Kidney capillary endothelial cell (primary cell): ENCODE measurements around the gene MOV10L1.
A peak's percentile ranks its signal among the peaks of the same experiment; 100 is the strongest.
"Not testable (repeated sequence)": the region's sequence is repeated elsewhere in the genome, so short reads cannot be mapped to it uniquely, and the experiment has no call there.

Source experiments
- DNase-seq: peaks from one replicate; pipeline ENCODE4 v3.0.0-alpha.2; 2018; ENCODE audit warnings: low spot score

The MOV10L1 gene

DNA sequence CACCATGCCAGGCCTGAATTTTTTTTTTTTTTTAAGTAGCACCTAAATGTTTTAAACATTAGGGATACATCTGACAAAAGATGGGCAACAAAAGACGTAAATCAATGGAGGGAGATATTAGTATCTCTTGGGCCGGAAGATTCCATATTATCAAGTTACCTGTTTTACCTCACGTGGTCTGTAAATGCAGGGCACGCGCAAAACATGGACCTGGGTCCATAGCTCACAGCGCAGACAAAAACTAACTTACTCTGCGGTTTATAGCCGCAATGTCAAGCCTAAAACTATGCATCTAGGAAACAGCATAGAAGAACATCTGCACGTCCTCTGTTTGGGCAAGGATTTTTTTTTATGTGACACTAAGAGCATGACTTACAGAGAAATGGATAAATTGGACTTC is 49.2 kb downstream of the MOV10L1 start:
- DNase-seq: no peak

- no peak for DNase-seq
Observed at GRCh38 chr22:50139843-50140415, 50.1 kb downstream of the MOV10L1 start.

DNA sequence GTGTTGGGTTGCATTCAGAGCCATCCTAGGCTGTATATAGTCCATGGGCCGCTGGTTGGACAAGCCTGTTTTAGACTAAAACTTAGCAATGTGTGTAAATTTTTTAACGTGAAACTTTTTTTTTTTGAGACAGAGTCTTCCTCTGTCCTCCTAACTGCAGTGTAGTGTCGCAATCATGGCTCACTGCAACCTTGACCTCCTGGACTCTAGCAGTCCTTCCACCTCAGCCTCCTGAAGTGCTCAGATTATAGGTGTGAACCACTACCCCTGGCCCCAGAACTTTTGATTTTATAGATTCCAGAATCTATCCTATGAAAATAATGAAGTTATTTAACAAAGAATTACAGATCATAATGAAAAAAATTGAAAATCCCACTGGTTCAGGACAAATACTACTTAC is 50.8 kb downstream of the MOV10L1 start:
- no peak for DNase-seq

GRCh38 chr22:50141462-50141861 is 51.7 kb downstream of the MOV10L1 start:
- DNase-seq: no peak

DNA sequence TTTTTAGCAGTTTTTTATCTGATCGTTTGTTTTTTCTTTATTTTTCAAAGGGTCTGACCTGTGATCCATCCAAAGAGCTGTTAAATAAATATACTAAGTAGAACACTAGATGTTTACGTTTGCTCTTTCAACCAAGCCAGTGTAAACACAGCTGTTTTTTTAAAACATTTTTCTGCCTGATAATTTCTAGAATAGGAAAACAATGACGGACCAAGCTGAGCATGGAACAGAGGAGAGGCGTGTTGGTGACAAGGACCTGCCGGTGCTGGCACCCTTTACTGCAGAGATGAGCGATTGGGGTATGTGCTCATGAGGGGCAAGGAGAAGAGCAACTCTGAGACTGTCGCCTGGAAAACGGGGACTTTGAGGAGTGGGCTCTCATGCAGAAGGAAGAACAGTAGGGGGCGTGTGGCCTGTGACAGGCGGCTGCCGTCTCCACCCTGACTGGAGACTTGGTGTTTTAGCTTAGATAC is 52.1 kb downstream of the MOV10L1 start:
- DNase-seq: no peak

GRCh38 chr22:50143096-50143495 is 53.3 kb downstream of the MOV10L1 start:
- no peak for DNase-seq

DNA sequence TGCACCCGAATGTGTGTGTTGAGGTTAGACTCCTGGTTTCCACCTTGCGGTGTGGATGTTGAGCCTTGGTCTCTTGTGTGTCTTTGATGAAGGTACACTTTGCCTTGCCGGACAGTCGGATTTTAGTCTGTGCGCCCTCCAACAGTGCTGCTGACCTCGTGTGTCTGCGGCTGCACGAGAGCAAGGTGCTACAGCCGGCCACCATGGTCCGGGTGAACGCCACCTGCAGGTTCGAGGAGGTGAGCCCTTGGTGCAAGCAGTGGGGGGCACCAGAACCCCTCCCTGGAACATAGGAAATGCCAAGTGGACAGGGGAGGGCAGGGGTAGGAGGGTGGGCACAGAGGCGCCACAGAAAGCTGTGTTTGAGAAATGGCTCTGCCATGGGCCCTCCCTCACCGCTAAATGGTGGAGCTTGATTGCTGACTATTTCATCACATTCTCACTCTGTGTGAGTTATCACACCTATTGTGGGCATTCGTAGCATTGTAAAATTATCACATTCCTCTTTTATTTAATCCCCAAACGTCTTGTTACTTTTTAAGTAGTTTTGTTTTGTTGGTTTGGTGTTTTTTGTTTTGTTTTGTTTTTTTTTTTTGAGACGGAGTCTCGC is 54.3 kb downstream of the MOV10L1 start:
- no peak for DNase-seq

GRCh38 chr22:50145721-50146438 is 56.1 kb downstream of the MOV10L1 start:
- no peak for DNase-seq

- peak; percentile 19 for DNase-seq
Observed at GRCh38 chr22:50146439-50147238, 56.8 kb downstream of the MOV10L1 start.

DNA sequence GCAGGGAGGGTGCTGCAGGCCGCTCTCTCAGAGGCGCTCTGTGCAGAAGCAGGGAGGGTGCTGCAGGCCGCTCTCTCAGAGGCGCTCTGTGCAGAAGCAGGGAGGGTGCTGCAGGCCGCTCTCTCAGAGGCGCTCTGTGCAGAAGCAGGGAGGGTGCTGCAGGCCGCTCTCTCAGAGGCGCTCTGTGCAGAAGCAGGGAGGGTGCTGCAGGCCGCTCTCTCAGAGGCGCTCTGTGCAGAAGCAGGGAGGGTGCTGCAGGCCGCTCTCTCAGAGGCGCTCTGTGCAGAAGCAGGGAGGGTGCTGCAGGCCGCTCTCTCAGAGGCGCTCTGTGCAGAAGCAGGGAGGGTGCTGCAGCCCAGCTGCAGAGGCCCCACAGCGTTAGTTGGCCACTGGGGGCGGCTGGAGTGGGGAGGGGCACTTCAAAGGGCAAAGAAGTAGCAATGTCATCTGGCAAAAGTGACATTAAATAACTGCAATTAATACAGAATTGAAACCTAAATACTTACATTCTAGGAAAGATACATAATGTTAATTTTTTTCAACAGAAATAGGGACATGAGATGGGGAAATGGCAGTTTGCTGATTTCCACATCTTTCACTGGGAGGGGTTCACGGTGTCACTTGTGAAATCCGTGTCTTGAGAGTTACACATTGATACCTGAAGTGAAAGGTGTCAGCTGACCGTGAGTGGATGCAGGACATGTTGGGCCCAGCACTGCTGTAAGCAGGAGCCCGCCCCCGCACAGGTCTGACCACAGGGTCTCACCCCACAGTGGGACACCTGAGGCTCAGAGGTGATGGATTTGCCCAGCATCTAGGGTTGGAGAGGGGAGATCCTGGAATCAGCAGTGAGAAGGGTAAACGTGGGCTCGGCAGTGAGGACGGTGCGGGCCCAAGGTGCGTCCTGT is 57.7 kb downstream of the MOV10L1 start:
- not testable (repeated sequence) for DNase-seq

- no peak for DNase-seq
Observed at GRCh38 chr22:50148166-50148500, 58.3 kb downstream of the MOV10L1 start.

DNA sequence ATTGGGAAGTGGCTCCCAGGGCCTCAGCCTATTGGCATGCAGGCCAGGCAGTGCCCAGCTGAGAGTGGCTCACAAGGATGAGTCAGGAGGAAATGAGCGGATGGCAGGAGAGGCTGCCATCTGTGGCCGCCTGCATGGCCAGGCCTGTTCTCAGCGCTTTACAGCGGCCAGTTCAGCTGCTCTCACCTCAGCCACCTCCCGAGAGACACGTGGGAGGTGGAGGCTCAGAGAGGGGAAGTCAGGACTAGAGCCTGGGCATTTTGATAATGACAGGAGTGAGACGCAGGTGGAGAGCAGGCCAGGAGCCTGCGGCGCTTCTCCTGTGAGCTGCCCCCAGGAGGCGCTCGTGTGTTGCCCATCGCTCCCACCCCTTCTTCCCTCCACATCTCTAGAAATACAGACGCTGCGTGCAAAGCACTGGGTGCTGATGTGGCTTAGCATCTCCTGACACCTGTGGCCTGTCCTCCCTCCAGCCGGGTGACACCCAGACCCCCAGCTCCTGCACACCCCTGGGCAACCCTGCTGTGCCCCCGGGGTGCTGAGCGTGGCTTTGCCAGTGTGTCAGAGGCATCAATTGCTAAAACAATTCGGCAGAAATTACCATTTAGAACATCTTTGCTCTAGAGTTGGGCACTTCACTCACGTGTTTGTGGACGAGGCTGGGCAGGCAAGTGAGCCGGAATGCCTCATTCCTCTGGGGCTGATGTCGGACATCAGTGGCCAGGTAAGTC is 59.4 kb downstream of the MOV10L1 start:
- peak; percentile 70 for DNase-seq

DNA sequence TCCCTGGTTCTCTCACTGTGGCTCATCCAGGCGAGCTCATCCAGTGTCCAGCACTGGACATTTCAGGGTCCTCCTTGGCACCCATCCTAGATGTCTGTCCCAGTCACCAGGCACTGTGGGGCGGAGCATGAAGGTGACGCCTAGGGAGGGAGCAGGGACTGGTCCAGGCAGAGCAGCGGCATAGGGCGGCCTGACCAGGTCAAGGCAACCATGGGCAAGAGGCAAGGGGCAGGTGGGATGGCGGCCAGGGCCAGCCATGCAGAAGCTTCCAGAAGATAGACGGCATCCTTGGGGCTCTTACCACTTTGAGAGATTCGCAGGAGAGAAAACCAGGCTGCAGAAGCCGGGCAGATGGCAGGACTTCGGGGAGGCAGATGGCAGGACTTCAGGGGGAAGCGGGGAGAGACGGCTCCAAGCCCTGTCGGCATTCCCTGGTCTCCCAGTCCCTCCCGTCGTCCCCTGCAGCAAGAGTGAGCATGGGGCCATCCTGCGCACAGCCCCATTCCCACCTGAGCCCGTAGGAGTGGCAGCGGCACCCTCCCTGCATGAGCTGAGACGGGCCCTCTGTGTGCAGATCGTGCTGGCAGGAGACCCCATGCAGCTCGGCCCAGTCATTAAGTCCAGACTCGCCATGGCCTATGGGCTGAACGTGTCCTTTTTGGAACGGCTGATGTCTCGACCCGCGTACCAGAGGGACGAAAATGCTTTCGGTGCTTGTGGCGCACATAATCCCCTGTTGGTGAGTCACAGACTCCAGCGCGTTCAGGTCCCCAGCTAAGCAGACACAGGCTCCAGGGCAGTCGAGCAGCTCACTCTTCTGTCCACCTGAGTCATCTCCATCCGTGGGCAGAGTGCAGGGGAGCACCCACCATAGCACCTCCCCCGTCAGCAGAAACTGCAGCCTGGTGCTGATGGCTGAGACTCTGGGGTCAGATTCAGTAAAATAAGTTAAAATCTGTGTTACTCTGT is 60.6 kb downstream of the MOV10L1 start:
- DNase-seq: no peak

DNA sequence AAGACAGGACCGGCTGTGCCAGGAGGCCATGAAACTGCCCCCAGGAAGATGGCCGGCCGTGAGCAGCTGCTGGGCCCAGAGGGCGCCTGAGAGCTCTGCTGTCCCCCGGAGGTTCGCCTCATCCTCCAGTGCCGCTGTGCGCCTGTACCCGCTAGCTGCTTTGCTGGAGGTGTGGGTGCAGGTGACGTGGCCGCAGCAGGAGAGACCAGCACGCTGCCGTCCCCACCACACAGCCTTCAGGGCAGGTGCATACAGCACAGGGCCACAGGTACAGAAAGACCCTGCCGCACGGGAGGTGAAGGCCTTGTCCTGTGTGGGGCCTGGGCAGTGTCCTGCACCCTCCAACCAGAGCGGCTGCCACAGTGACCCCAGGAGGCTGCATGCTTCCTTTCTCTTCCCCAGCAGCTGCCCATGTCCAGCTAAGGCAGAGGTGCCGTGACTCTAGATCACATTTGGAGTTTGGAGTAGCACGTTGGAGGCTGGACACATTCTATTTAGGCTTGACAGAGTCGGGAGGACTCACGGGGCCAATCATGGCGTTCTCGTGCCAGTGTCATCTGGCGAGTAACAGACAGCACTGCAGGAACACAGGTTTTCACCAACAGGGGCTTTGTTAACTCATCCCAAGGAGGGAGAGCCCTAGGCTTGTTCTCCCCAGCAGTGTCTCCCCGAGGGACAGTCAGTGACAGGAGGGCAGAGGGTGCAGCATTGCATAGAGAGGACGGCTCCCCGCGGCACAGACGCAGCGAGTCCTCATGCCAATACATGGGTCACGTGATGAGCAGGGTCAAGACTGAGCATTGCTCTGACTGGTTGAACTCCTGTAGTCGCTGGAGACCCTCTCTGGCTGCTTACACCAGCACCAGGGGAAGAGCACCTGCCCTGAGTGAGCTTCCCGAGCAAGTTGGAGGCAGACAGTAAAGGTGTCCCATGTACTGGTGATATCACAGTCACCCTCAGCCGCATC is 62.0 kb downstream of the MOV10L1 start:
- no peak for DNase-seq

- DNase-seq: no peak
Observed at GRCh38 chr22:50153056-50153755, 63.4 kb downstream of the MOV10L1 start.

GRCh38 chr22:50153756-50154140 is 63.9 kb downstream of the MOV10L1 start:
- no peak for DNase-seq

- DNase-seq: no peak
Observed at GRCh38 chr22:50157709-50158375, 68.0 kb downstream of the MOV10L1 start.
